ENCODE data around the gene MICU2. TPM values are rescaled to one million over a fixed set of nuclear protein-coding genes. Genes with fewer than 3 reads are reported as not detected.

The MICU2 gene
- total and polyA plus RNA-seq, 2 experiments from 2014 or later, result 51.0 to 122 TPM

DNA sequence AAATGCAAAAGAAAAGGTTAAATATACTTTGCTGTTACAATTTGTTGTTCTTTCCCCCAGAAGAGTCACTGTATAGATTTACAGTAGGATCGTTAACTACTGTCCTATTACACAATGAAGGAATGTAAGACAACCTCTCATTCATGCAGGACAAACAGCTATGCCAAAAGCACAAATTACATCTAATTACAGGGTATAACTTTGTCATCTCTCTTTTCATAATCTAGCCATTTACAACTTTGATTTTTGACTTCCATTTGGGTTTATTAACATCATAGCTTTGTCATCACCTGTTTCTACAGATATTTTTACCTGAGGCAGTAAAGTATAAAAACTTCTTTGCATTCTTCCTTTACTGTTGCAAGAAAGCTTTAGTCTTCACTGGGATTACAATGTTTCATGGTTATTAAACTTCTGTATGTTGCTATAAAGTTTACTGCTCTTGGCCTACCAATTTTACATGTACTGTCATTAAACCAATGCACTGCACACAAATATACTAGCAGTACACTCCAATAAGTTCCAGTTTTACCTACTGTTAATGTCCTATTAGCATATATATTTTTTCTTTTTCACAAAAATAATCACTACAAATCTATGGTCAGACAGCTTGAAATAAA is 18.9 kb downstream of the MICU2 start:
- Histone ChIP-seq H3K9me2 (ENCODE audit: insufficient read depth) (no peaks in the 10 kb centered on the region), H3K27me3 (ENCODE audit: insufficient read depth) (no peaks in the 10 kb centered on the region), H3K4me3 (no peak overlapping the region), H3K27ac (ENCODE audit: low read depth) (no peak overlapping the region), H3F3A (replicated peaks; ENCODE audit: low read depth) (no peaks in the 10 kb centered on the region), H3K4me2 (no peak overlapping the region), H4K20me1 (replicated peaks; ENCODE audit: insufficient read depth) (peaks cover 3% of the 10 kb centered on the region), H3K4me1 (ENCODE audit: insufficient read depth) (no peaks in the 10 kb centered on the region), H3K36me3 (ENCODE audit: insufficient read depth) (peaks cover 6% of the 10 kb centered on the region), H3K79me2 (replicated peaks; ENCODE audit: insufficient read depth) (peaks cover 88% of the 10 kb centered on the region), H2AFZ (no peak overlapping the region)
- DNase-seq (ENCODE audit: low spot score) (no peak), ATAC-seq (no peak)
- H3K9me3 Mint-ChIP-seq, result peaks cover 29% of the 10 kb centered on the region
- peaks cover 30% of the 10 kb centered on the region for H3K36me3 Mint-ChIP-seq (ENCODE audit: low read depth)
- no peak overlapping the region for H3K4me3 Mint-ChIP-seq
- H3K27ac Mint-ChIP-seq, result no peak overlapping the region
- peaks cover 13% of the 10 kb centered on the region for H3K4me1 Mint-ChIP-seq
- TF ChIP-seq JUNB (IDR thresholded peaks at IDR 0.05; ENCODE audit: unreplicated experiment), result no peak
- no peak for TF ChIP-seq CREB1 (CRISPR knock-in tag; IDR thresholded peaks at IDR 0.05; ENCODE audit: low read depth)
- no peak for TF ChIP-seq EZH2 (IDR thresholded peaks at IDR 0.05; ENCODE audit: low read depth, unreplicated experiment)
- TF ChIP-seq ZNF462 (CRISPR knock-in tag; IDR thresholded peaks at IDR 0.05), result no peak
- no peak for TF ChIP-seq NANOG (IDR thresholded peaks at IDR 0.05; ENCODE audit: borderline replicate concordance)
- no peak for TF ChIP-seq EZH2phosphoT487 (IDR thresholded peaks at IDR 0.05; ENCODE audit: unreplicated experiment)
- TF ChIP-seq REST (IDR thresholded peaks at IDR 0.05; ENCODE audit: unreplicated experiment), result no peak
- no peak for TF ChIP-seq POLR2AphosphoS5 (IDR thresholded peaks at IDR 0.05; ENCODE audit: low read depth)
- TF ChIP-seq, protein P1, sequence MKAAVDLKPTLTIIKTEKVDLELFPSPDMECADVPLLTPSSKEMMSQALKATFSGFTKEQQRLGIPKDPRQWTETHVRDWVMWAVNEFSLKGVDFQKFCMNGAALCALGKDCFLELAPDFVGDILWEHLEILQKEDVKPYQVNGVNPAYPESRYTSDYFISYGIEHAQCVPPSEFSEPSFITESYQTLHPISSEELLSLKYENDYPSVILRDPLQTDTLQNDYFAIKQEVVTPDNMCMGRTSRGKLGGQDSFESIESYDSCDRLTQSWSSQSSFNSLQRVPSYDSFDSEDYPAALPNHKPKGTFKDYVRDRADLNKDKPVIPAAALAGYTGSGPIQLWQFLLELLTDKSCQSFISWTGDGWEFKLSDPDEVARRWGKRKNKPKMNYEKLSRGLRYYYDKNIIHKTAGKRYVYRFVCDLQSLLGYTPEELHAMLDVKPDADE (IDR thresholded peaks at IDR 0.05), result no peak
- no peak for TF ChIP-seq ZNF114 (CRISPR knock-in tag; IDR thresholded peaks at IDR 0.05)
- no peak for TF ChIP-seq STAT1 (IDR thresholded peaks at IDR 0.05; ENCODE audit: unreplicated experiment)
- no peak for TF ChIP-seq ZNF331 (CRISPR knock-in tag; IDR thresholded peaks at IDR 0.05; ENCODE audit: low read depth)
- TF ChIP-seq, protein P2, sequence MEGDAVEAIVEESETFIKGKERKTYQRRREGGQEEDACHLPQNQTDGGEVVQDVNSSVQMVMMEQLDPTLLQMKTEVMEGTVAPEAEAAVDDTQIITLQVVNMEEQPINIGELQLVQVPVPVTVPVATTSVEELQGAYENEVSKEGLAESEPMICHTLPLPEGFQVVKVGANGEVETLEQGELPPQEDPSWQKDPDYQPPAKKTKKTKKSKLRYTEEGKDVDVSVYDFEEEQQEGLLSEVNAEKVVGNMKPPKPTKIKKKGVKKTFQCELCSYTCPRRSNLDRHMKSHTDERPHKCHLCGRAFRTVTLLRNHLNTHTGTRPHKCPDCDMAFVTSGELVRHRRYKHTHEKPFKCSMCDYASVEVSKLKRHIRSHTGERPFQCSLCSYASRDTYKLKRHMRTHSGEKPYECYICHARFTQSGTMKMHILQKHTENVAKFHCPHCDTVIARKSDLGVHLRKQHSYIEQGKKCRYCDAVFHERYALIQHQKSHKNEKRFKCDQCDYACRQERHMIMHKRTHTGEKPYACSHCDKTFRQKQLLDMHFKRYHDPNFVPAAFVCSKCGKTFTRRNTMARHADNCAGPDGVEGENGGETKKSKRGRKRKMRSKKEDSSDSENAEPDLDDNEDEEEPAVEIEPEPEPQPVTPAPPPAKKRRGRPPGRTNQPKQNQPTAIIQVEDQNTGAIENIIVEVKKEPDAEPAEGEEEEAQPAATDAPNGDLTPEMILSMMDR (conservative IDR thresholded peaks at IDR 0.05; ENCODE audit: low read depth in 2 of 2), result no peak
- H3K27me3 Mint-ChIP-seq (ENCODE audit: insufficient read depth, low read depth, poor library complexity), result no peaks in the 10 kb centered on the region

All from GM23338 (cell line).